Activated T-helper 1 cell treated with Interleukin-2 at 50 U/mL for 16 hours (primary cell): ENCODE data around the gene LRRC25.
"Not testable (repeated sequence)": the region's sequence is repeated elsewhere in the genome, so short reads cannot be mapped to it uniquely, and the experiment has no call there.

ENCODE experiments used
- DNase-seq: peaks from one replicate; pipeline ENCODE4 v3.0.0-alpha.2; 2020; ENCODE audit warnings: low read depth

Gene LRRC25

GRCh38 chr19:18379803-18380747 lies 17.3 kb downstream of the LRRC25 start:
- no peak for DNase-seq

GRCh38 chr19:18377026-18377425 lies 20.4 kb downstream of the LRRC25 start:
- no peak for DNase-seq

- DNase-seq, result peak; percentile 8
These were observed 23.4 kb downstream of the LRRC25 start for GRCh38 chr19:18373892-18374629.

DNA sequence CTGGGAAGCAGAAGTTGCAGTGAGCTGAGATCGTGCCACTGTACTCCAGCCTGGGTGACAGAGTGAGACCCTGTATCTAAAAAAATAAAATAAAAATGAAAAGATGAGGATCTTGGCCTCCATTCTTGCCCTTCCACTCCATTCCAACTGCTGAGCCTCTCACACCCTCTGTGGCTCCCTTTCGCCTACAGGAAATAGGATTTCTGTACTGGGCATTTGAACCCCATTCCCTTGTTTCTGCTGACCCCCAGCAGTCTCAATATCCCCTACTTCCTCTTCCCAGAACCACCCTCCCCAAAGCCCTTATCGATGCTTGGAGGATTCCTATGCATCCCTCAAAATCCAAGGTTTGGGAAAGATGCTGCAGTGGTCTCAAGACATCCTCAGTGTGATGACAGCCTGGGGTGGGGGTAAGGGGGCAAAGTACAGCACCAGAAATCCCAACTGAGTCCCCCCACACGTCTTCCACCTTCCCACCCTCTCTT lies 24.0 kb downstream of the LRRC25 start:
- DNase-seq, result no peak

- no peak for DNase-seq
These were observed 28.8 kb downstream of the LRRC25 start for GRCh38 chr19:18368504-18369222.

GRCh38 chr19:18366021-18366435 lies 31.4 kb downstream of the LRRC25 start:
- no peak for DNase-seq

GRCh38 chr19:18364826-18365528 lies 32.4 kb downstream of the LRRC25 start:
- no peak for DNase-seq

DNA sequence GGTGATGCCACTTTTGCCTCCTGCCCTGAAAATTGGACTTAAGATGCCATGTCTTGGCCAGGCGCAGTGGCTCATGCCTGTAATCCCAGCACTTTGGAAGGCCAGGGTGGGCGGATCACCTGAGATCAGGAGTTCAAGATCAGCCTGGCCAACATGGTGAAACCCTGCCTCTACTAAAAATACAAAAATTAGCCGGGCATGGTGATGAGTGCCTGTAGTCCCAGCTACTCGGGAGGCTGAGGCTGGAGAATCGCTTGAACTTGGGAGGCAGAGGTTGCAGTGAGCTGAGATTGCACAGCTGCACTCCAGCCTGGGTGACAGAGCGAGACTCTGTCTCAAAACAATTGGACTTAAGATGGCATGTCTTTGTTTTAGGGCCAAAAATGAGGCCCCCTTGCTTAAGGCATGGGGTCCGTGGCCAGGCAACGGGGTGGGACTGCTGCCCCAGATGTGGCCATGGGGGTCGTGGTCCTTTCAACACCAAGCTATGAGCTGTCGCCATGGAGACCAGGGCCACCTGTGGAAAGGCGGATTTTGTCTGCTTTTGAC lies 33.1 kb downstream of the LRRC25 start:
- not testable (repeated sequence) for DNase-seq

GRCh38 chr19:18363787-18364186 lies 33.6 kb downstream of the LRRC25 start:
- no peak for DNase-seq

DNA sequence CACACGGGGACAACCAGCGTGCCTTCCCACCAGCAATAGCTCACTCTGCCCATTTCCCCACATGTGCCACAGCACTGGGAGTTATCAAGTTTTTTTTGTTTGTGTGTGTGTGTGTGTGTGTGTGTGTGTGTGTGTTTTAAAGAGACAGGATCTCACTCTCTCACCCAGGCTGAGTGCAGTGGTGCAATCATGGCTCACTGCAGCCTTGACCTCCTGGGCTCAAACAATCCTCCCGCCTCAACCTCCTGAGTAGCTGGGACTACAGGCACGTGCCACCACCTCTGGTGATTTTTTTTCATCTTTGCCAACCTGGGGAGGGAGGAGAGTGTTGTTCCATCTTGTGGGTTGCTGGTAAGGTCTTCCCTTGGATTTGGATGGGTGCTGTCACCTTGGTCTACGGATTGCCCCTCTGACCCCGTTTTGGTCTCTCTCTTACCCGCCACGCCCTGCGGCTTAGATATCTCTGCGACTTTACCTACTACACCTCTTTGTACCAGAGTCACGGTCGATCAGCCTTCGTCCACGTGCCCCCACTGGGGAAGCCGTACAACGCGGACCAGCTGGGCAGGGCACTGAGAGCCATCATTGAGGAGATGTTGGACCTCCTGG lies 34.4 kb downstream of the LRRC25 start:
- DNase-seq, result no peak

DNA sequence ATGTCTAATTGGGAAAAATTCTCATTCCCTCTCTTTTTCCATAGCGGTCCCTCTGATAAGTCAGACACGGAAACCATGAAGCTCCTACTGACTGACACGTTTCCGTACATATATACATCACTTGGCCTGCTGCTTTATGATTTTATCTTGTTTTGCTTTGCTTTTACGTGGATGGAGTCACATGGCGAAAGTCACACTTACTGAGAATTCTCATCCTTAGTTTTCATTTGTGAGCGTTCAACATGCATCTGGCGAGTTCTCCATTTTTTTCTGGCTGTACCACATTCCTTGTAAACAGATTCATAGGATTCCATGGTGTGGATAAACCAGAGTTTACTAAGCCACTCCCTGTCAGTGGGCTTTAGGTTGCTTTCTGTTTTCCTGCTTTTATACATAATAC lies 35.8 kb downstream of the LRRC25 start:
- DNase-seq, result no peak

DNA sequence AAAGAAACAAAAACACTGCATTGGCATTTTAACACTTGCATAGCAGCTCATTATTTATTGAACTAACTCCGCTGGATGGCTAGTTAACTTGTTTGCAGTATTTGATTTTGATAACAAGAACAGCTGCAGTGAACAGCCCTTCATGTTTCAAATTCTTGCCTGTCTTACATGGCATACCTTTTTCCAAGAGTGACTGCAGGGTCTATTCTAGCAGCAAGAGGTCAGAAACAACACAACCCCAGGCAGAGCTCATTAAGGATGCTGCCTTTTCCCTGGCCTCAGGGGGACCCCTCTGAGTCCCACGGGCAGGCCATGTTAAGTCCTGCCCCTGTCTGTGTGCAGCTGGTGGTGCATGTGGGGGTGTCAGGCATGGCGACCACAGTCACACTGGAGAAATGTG lies 40.4 kb downstream of the LRRC25 start:
- DNase-seq, result no peak

- not testable (repeated sequence) for DNase-seq
These were observed 42.7 kb downstream of the LRRC25 start for GRCh38 chr19:18354743-18355142.

GRCh38 chr19:18353378-18354005 lies 43.9 kb downstream of the LRRC25 start:
- no peak for DNase-seq

DNA sequence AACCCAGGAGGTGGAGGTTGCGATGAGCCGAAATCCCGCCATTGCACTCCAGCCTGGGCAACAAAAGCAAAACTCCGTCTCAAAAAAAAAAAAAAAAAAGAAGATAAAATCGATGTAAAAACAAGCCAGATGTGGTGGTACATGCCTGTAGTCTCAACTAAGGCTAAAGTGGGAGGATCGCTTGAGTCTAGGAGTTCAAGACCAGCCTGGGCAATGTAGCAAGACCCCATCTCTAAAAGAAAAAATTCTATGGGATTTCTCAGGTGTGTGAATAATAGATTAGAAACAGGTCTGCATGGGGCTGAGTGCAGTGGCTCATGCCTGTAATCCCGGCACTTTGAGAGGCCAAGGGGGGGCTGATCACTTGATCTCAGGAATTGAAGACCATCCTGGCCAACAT lies 45.9 kb downstream of the LRRC25 start:
- DNase-seq, result no peak

DNA sequence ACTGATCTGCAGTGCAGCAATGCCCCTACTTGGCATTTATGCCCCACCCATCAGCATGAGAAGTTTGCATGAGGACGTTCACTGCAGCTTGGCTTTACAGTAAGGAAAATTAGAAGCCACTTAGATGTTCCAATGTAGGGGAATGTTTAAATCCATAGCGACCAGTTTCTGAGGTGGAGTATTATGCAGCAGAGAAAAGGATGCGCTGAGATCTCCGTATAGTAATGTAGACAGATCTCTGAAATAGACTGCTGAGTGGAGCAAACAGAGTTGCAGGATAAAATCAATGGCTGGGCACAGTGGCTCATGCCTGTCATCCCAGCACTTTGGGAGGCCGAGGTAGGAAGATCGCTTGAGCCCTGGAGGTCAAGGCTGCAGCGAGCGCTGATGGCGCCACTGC lies 46.9 kb downstream of the LRRC25 start:
- DNase-seq, result no peak

DNA sequence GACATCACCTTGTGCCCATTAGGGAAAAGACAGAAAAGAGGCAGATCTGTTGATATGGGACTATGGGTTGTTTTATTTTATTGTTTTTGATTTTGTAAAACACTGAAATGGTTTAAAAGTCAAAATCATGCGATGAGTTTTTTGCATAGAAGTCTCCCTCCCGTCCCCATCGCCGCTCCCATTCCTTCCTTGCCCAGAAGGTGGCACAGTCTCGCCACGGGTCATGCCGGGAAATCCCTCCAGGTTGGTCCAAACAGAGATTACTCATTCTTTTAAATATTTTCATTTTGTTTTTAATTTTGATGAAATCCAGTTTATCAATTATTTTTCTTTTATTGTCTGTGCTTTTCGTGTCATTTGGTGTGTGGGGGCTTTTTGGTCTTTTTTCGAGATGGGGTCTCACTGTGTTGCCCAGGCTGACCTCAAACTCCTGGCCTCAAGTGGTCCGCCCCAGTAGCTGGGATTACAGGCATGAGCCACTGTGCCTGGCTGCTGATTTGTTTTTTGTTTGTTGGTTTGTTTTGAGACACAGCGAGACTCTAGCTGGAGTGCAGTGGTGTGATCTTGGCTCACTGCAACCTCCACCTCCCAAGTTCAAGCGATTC lies 47.8 kb downstream of the LRRC25 start:
- DNase-seq, result no peak

DNA sequence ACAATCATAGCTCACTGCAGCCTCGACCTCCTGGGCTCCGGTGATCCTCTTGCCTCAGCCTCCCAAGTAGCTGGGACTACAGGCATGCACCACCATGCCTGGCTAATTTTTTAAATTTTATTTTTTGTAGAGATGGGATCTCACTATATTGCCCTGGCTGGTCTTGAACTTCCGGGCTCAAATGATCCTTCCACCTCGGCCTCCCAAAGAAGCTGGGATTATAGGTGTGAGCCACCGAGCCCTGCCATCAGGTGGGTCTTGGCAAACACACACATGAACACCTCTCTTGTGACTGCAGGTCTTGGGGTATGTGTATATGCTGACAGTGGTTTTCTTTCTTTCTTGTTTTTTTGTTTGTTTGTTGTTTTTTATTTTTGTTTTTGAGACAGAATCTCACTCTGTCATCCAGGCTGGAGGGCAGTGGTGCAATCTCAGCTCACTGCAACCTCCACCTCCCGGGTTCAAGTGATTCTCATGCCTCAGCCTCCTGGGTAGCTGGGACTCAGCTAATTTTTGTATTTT lies 48.5 kb downstream of the LRRC25 start:
- not testable (repeated sequence) for DNase-seq

DNA sequence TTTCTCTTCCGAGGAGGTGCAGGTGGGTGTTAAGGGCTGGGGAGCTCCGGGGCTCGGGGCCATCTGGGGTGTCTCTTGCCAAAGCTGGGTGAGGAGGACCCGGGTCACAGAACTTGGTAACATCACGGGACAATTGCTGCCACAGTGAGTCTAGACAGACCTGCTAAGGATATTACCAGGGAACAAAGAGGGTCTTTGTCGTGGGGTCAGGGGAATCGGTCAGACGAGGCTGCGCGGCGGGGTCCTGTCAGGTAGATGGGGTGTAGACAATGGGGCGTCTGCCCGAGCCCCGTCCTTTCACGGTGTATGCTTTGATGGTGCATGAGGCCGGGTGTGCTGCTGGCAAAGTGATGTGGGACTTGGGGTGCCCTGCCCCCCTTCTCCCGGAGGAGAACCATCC lies 49.3 kb downstream of the LRRC25 start:
- DNase-seq, result no peak

GRCh38 chr19:18346091-18346490 lies 51.3 kb downstream of the LRRC25 start:
- DNase-seq, result no peak
